ENCODE data around the gene GAS2L2. TPM values are rescaled to one million over a fixed set of nuclear protein-coding genes. Genes with fewer than 3 reads are reported as not detected.
A peak's percentile ranks its signal among the peaks of the same experiment; 100 is the strongest.

The GAS2L2 gene
- total and polyA plus RNA-seq, 8 donors: under 0.01 to 0.05 TPM; not detected in 6

DNA sequence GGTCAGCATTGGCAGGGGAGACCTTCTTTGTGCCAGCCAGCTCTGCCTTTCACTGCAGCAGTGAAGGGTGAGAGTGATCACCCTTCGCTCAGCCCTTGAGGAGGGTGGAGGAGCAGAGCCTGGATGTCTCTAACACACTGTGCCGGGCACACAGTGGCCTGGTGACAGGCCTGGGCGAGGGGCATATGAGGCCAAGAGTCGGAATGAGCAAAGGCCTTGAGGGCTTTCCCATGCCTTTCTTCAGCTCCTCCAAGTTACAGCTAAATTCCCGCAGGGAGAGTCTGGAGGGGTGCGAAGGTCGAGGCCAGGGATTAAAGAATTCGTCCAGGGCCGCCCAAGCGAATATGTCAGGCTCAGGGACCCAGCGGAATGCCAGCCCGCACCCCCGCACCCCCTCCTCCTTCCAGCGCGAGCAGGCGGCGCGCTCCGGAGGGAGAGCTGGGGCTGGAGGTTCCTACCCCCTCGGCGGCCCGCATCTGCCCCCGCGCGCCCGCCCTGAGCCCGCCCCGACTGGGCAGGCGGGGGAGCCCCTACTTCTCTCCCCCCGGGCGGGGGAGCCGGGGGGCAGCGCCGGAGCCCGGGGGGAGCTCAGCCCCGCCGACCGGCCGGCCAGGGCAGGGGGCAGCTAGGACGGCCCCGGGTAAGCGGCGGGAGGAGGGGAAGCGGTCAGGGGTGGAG lies 21.7 kb downstream of the GAS2L2 start, which contains the start of gene RASL10B:
Gene RASL10B, plus strand, starts transcription at position 401 of the 678 bp plus-strand sequence. CDS start 3,546 bp downstream, outside the sequence.
- H3K27me3 ChIP-seq: peaks cover 0 to 14% (median 0%) of the 10 kb centered on the region in 3 donors
- intact Hi-C loops (cut with DNase I; ENCODE audit: low total_unique reads): loop anchor here (10.0 kb wide), 1 partner anchor 117 kb away; no protein-coding TSS in a partner anchor
- peaks cover 5 to 18% (median 16%) of the 10 kb centered on the region in 4 donors for H3K36me3 ChIP-seq
- TF ChIP-seq EP300 (IDR thresholded peaks at IDR 0.05) (no peak), POLR2AphosphoS5 (IDR thresholded peaks at IDR 0.05) (no peak)
- H3K4me3 ChIP-seq: peak within 1 kb of the TSS; percentile 60 to 83 (median 72)
- peaks cover 8 to 33% (median 24%) of the 10 kb centered on the region in 4 donors for H3K4me1 ChIP-seq
- whole genome bisulfite sequencing, 5 donors: 5 to 15% (median 12%) methylated on average over 12 to 43 of the region's 44 CpGs
- H3K27ac ChIP-seq: peak within 1 kb of the TSS in 2 of 5 donors; percentile 34 to 55
- H3K9me3 ChIP-seq: no peaks in the 10 kb centered on the region
- peak; percentile 54 to 84 for DNase-seq

DNA sequence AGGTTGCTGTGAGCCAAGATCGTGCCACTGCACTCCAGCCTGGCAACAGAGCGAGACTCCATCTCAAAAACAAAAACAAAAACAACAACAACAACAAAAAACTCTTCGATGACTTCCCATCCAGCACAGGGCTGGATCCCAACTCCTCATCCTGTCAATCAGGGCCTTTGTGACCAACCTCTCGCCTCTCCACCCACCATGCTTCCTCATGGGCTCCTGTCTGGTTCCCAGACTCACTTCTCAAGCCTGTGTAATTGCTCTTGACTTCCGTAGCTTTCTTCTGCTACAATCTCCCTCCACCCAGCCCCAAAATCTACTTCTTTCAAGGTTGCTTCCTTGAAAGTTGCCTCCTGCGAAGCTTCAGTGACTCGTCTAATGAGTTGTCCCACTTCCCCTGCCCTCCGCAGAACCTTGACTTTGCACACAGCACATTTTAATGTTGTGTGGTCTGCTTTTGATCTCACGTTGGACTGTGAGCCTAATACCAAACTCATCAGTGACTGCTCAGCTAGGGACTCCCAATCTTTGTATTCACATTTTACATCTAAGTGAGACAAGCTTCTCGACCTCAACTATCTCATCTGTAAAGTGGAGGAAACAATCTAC lies 22.5 kb downstream of the GAS2L2 start:
- peaks cover 8 to 39% (median 26%) of the 10 kb centered on the region in 4 donors for H3K4me1 ChIP-seq
- H3K4me3 ChIP-seq: no peak overlapping the region
- H3K27ac ChIP-seq: no peak overlapping the region
- no peaks in the 10 kb centered on the region for H3K9me3 ChIP-seq
- H3K27me3 ChIP-seq: peaks cover 0 to 14% (median 0%) of the 10 kb centered on the region in 3 donors
- TF ChIP-seq, protein P1, sequence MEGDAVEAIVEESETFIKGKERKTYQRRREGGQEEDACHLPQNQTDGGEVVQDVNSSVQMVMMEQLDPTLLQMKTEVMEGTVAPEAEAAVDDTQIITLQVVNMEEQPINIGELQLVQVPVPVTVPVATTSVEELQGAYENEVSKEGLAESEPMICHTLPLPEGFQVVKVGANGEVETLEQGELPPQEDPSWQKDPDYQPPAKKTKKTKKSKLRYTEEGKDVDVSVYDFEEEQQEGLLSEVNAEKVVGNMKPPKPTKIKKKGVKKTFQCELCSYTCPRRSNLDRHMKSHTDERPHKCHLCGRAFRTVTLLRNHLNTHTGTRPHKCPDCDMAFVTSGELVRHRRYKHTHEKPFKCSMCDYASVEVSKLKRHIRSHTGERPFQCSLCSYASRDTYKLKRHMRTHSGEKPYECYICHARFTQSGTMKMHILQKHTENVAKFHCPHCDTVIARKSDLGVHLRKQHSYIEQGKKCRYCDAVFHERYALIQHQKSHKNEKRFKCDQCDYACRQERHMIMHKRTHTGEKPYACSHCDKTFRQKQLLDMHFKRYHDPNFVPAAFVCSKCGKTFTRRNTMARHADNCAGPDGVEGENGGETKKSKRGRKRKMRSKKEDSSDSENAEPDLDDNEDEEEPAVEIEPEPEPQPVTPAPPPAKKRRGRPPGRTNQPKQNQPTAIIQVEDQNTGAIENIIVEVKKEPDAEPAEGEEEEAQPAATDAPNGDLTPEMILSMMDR (IDR thresholded peaks at IDR 0.05): no peak
- no peak for TF ChIP-seq POLR2A (IDR thresholded peaks at IDR 0.05)
- TF ChIP-seq POLR2AphosphoS5 (IDR thresholded peaks at IDR 0.05): no peak
- TF ChIP-seq EP300 (IDR thresholded peaks at IDR 0.05): no peak
- H3K36me3 ChIP-seq: peaks cover 5 to 27% (median 25%) of the 10 kb centered on the region in 4 donors
- no peak for DNase-seq
- WGBS, 5 donors: 77 to 88% (median 87%) methylated on average over 10 of the region's 10 CpGs
- intact Hi-C loops (cut with DNase I; ENCODE audit: low total_unique reads): loop anchor here (10.0 kb wide), 1 partner anchor 116 kb away; no protein-coding TSS in a partner anchor

DNA sequence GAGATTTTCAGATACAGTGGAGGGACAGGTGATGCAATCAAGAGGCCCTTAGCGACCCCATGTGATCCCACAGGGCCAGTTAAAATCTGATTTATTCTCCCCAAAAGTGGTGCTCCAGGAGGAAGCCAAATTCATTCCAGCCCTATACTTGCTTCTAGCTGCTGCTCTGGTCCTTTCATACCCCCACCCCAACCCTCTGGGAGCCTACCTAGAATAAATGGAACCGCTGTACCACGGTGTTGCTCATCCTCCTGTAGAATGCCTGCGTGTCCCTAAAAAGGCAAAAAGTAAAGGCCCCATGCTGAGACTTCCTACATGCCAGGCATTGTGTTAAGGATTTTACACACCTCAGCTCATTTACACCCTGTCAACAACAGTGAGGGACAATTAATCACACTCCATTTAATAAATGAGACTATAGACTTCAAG lies 23.6 kb downstream of the GAS2L2 start:
- Histone ChIP-seq H3K4me3 (no peak overlapping the region), H3K27me3 (peaks cover 0 to 14% (median 0%) of the 10 kb centered on the region in 3 donors)
- intact Hi-C loops (cut with DNase I; ENCODE audit: low total_unique reads): no loop called here

DNA sequence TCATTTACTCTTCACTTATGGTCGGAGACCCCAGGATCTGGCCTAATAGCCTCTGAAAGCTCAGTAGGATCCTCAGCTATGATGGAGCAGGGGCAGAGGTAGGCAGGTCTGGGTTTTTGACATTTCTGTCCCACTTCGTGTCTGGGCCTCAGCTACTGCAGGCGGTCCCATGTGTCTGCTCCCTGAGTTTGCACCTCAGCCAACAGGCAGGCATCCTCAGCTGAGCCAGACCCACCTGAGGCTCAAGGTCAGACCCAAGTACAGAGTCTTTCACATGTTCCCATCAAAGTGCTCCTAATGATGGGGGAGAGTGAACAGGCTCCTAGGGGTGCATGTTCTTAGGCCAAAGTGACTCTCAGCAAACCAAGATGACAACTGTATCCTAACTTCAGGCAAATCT lies 24.5 kb downstream of the GAS2L2 start:
- peaks cover 17 to 47% (median 44%) of the 10 kb centered on the region in 4 donors for H3K36me3 ChIP-seq
- no peaks in the 10 kb centered on the region for H3K9me3 ChIP-seq
- peaks cover 8 to 39% (median 28%) of the 10 kb centered on the region in 4 donors for H3K4me1 ChIP-seq
- H3K27ac ChIP-seq: no peak overlapping the region
- intact Hi-C loops (cut with DNase I; ENCODE audit: low total_unique reads): no loop called here
- 90 to 94% (median 91%) methylated on average over 3 of the region's 3 CpGs for WGBS, 5 donors
- TF ChIP-seq, protein P1 (IDR thresholded peaks at IDR 0.05): no peak
- TF ChIP-seq POLR2AphosphoS5 (IDR thresholded peaks at IDR 0.05): no peak
- TF ChIP-seq POLR2A (IDR thresholded peaks at IDR 0.05): no peak
- peaks cover 0 to 14% (median 0%) of the 10 kb centered on the region in 3 donors for H3K27me3 ChIP-seq
- no peak for DNase-seq
- no peak overlapping the region for H3K4me3 ChIP-seq

More for the DNA sequence above, 23.6 kb downstream of the GAS2L2 start:
- Histone ChIP-seq H3K36me3 (peaks cover 9 to 38% (median 36%) of the 10 kb centered on the region in 4 donors), H3K4me1 (peaks cover 8 to 39% (median 28%) of the 10 kb centered on the region in 4 donors), H3K9me3 (no peaks in the 10 kb centered on the region), H3K27ac (no peak overlapping the region)
- no peak for DNase-seq
- WGBS, 5 donors: 72 to 84% (median 82%) methylated on average over 4 of the region's 4 CpGs
- TF ChIP-seq, protein P1 (IDR thresholded peaks at IDR 0.05): no peak
- no peak for TF ChIP-seq EP300 (IDR thresholded peaks at IDR 0.05)
- no peak for TF ChIP-seq POLR2A (IDR thresholded peaks at IDR 0.05)

All from stomach (tissue), 9 donors.